H1 (cell line): ENCODE data around the gene UBE2D3. TPM values are rescaled to one million over a fixed set of nuclear protein-coding genes. Genes with fewer than 3 reads are reported as not detected.

Experiments
- ASH2L ChIP-seq: fragments of 200-600, 300-600 bp; sonication (generic); IDR thresholded peaks from one replicate; pipeline ENCODE4 v1.7.1; 2017; ENCODE audit warnings: low read length
- CHD1 ChIP-seq: IDR thresholded peaks from 2 replicates; pipeline ENCODE4 v1.6.1; 2012; ENCODE audit warnings: low read depth, low read length, improper control_type of control experiment
- CHD2 ChIP-seq: IDR thresholded peaks from 2 replicates; pipeline ENCODE4 v1.6.1; 2012; ENCODE audit warnings: low read length, improper control_type of control experiment
- HDAC6 ChIP-seq: IDR thresholded peaks from one replicate; pipeline ENCODE4 v1.7.1; 2012; ENCODE audit warnings: low read depth, mild to moderate bottlenecking, inconsistent platforms, low read length, moderate library complexity
- KDM1A ChIP-seq: fragments of 200-600, 300-600 bp; sonication (generic); IDR thresholded peaks from 2 replicates; pipeline ENCODE4 v1.7.1; 2016; ENCODE audit warnings: mild to moderate bottlenecking, low read length, borderline replicate concordance
- MAX ChIP-seq: IDR thresholded peaks from 2 replicates; pipeline ENCODE4 v1.6.1; 2012; ENCODE audit warnings: inconsistent platforms
- NRF1 ChIP-seq: IDR thresholded peaks from 2 replicates; pipeline ENCODE4 v1.6.1; 2011; ENCODE audit warnings: mild to moderate bottlenecking, low read depth, low read length, improper control_type of control experiment
- POU5F1 ChIP-seq: IDR thresholded peaks from 2 replicates; pipeline ENCODE4 v1.6.1; 2011; ENCODE audit warnings: low read depth, mild to moderate bottlenecking, low read length, moderate library complexity
- RBBP5 ChIP-seq: IDR thresholded peaks from 2 replicates; pipeline ENCODE4 v1.7.1; 2012; ENCODE audit warnings: low read depth, mild to moderate bottlenecking, inconsistent platforms, low read length, moderate library complexity, borderline replicate concordance
- SIRT6 ChIP-seq: IDR thresholded peaks from one replicate; pipeline ENCODE4 v1.7.1; 2012; ENCODE audit warnings: low read length, inconsistent platforms
- SIX5 ChIP-seq: IDR thresholded peaks from 2 replicates; pipeline ENCODE4 v1.6.1; 2011; ENCODE audit warnings: mild to moderate bottlenecking, low read depth, low read length
- SP4 ChIP-seq: IDR thresholded peaks from 2 replicates; pipeline ENCODE4 v1.6.1; 2012; ENCODE audit warnings: low read length, inconsistent platforms
- SRF ChIP-seq: IDR thresholded peaks from 2 replicates; pipeline ENCODE4 v1.6.1; 2011; ENCODE audit warnings: mild to moderate bottlenecking, low read depth, low read length, moderate library complexity
- TAF7 ChIP-seq: optimal IDR thresholded peaks from 2 replicates; pipeline ENCODE3; 2011; ENCODE audit warnings: low read depth, mild to moderate bottlenecking, inconsistent platforms, low read length, moderate library complexity, borderline replicate concordance
- TBP ChIP-seq: IDR thresholded peaks from 2 replicates; pipeline ENCODE4 v1.6.1; 2011; ENCODE audit warnings: low read depth, low read length, improper control_type of control experiment
- ZNF274 ChIP-seq: IDR thresholded peaks from 2 replicates; pipeline ENCODE4 v1.7.0; 2012; ENCODE audit warnings: low read length, borderline replicate concordance; ENCODE audit errors: extremely low read depth
- polyA plus RNA-seq, 7 experiments: library from polyadenylated mRNA; depleted of rRNA in 3 of 7; stranded (reverse) in 5 of 7; unstranded in 2 of 7; fragments of >200 nt in 5 of 7; fragments of 200-250 nt in 2 of 7; gene quantifications; 1 replicate in 5 of 7; 2 replicates in 1 of 7; 4 replicates in 1 of 7; pipeline versions ENCODE4 v1.2.1 to v1.2.3, GENCODE V29; 2011 to 2013; ENCODE audit warnings: missing spikeins in 2 of 7, mixed read lengths in 2 of 7
- total RNA-seq: library from RNA; stranded (reverse); fragmentation: NEBNext Ultra II Directional; extraction: Animal tissue kit (Norgen Biotek cat#: 25700); gene quantifications from 2 replicates; pipeline ENCODE4 v1.2.1, GENCODE V29; 2021
- TF ChIP-seq, protein P1 (sequence below): IDR thresholded peaks from 2 replicates; pipeline ENCODE4 v1.6.1; 2011; ENCODE audit warnings: low read length, improper control_type of control experiment
- TF ChIP-seq, protein P2 (sequence below): IDR thresholded peaks from 2 replicates; pipeline ENCODE4 v1.6.1; 2012; ENCODE audit warnings: inconsistent platforms

UBE2D3 gene
- total and polyA plus RNA-seq, 2 of the 8 experiments (the other 6 are each of a cell fraction or from before 2014, with no cell fraction given), result 396 to 544 TPM

- TF ChIP-seq CHD2, result peak; percentile 99
- no peak; the same call in 1 of the 2 replicates for TF ChIP-seq SRF
- TF ChIP-seq, protein P1, sequence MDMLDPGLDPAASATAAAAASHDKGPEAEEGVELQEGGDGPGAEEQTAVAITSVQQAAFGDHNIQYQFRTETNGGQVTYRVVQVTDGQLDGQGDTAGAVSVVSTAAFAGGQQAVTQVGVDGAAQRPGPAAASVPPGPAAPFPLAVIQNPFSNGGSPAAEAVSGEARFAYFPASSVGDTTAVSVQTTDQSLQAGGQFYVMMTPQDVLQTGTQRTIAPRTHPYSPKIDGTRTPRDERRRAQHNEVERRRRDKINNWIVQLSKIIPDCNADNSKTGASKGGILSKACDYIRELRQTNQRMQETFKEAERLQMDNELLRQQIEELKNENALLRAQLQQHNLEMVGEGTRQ, result 0 out of 2 replicates have a peak, but pooled peaks have one; percentile 34
- no peak for TF ChIP-seq SIX5
- TF ChIP-seq POU5F1, result no peak
- peak; percentile 92; the same call in 1 of the 2 replicates for TF ChIP-seq TBP
- no peak for TF ChIP-seq ZNF274
- no peak for TF ChIP-seq SP4
- TF ChIP-seq MAX, result peak; percentile 84
- peak; percentile 45 for TF ChIP-seq TAF7
- TF ChIP-seq NRF1, result peak; percentile 22; the same call in 1 of the 2 replicates
- TF ChIP-seq KDM1A, result no peak; the same call in 1 of the 2 replicates
- no peak; the same call in 1 of the 2 replicates for TF ChIP-seq CHD1
- TF ChIP-seq SIRT6, result no peak
- TF ChIP-seq, protein P2, sequence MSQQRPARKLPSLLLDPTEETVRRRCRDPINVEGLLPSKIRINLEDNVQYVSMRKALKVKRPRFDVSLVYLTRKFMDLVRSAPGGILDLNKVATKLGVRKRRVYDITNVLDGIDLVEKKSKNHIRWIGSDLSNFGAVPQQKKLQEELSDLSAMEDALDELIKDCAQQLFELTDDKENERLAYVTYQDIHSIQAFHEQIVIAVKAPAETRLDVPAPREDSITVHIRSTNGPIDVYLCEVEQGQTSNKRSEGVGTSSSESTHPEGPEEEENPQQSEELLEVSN, result peak; percentile 43
- no peak for TF ChIP-seq ASH2L
- TF ChIP-seq HDAC6, result no peak
- no peak for TF ChIP-seq RBBP5
Measured at GRCh38 chr4:102827674-102828496, 534 bp upstream of the UBE2D3 start (continued).
